Stomach (tissue), 9 donors: ENCODE data around the gene ECM2. TPM values are rescaled to one million over a fixed set of nuclear protein-coding genes. Genes with fewer than 3 reads are reported as not detected.

Experiments used
- DNase-seq, 2 donors: peaks; one replicate each; pipeline versions ENCODE4 v3.0.0 to v3.0.0-alpha.2; 2013 to 2019
- H3K27ac ChIP-seq, 5 donors: fragments of 200-600 bp in 4 of 5; sonication (generic) in 4 of 5; one replicate each; pipeline ENCODE4 v1.5.1; 2013 to 2019; ENCODE audit warnings: mild to moderate bottlenecking in 1 of 5, moderate library complexity in 1 of 5
- H3K27me3 ChIP-seq, 3 donors: fragments of 200-600 bp; sonication (generic); one replicate each; pipeline ENCODE4 v1.5.1; 2017 to 2019; ENCODE audit warnings: mixed run types in 1 of 3
- H3K36me3 ChIP-seq, 4 donors: fragments of 200-600 bp; sonication (generic); 1 replicate in 3 of 4; 2 replicates in 1 of 4; pipeline ENCODE4 v1.5.1; 2016 to 2019
- H3K4me1 ChIP-seq, 4 donors: fragments of 200-600 bp; sonication (generic); one replicate each; pipeline ENCODE4 v1.5.1; 2016 to 2019
- H3K4me3 ChIP-seq, 4 donors: fragments of 200-600 bp; sonication (generic) in 3 of 4; one replicate each; pipeline ENCODE4 v1.5.1; 2016 to 2019; ENCODE audit warnings: mild to moderate bottlenecking in 1 of 4
- H3K9me3 ChIP-seq, 4 donors: fragments of 200-600 bp; sonication (generic); one replicate each; pipeline ENCODE4 v1.5.1; 2016 to 2019
- EP300 ChIP-seq: sonication (generic); formaldehyde crosslinking; IDR thresholded peaks from one replicate; pipeline ENCODE4 v1.6.1; 2017; ENCODE audit warnings: antibody characterized with exemption
- POLR2A ChIP-seq, 4 donors: fragments of 450-650 bp; IDR thresholded peaks; one replicate each; pipeline ENCODE4 v1.6.1; 2016; ENCODE audit warnings: antibody characterized with exemption in 4 of 4, control low read depth in 2 of 4, mild to moderate bottlenecking in 1 of 4, moderate library complexity in 1 of 4
- POLR2AphosphoS5 ChIP-seq, 3 donors: sonication (generic); formaldehyde crosslinking; IDR thresholded peaks; one replicate each; pipeline ENCODE4 v1.6.1; 2016; ENCODE audit warnings: antibody characterized with exemption in 3 of 3
- WGBS, 5 donors: extraction: QIAGEN DNeasy Blood & Tissue Kit in 3 of 5; methylation state at CpG; one replicate each; pipeline versions ENCODE4 v1.1.5 to v1.1.7; 2013 to 2018; 5-methylcytosine and 5-hydroxymethylcytosine counted together
- intact Hi-C: fragments of 100-400 bp; cut with DNase I; formaldehyde crosslinking; loops from one replicate; pipeline ENCODE4 v1.15.1; 2023; ENCODE audit warnings: low total_unique reads
- polyA plus RNA-seq, 3 donors: library from polyadenylated mRNA; stranded (reverse); fragments of 200-250 nt; gene quantifications; one replicate each; pipeline ENCODE4 v1.2.3, GENCODE V29; 2013
- total RNA-seq, 5 donors: library from RNA; depleted of rRNA; stranded (reverse); fragments of >200 nt; gene quantifications; one replicate each; pipeline versions ENCODE4 v1.1.0 to v1.2.3, GENCODE V29; 2014 to 2016
- TF ChIP-seq, protein P1 (sequence below), 7 experiments: fragments of 450-650 bp in 4 of 7; fragments of 200-600 bp in 3 of 7; sonication (generic) in 3 of 7; IDR thresholded peaks; one replicate each; pipeline ENCODE4 v1.5.1; 2016 to 2019; ENCODE audit warnings: antibody characterized with exemption in 7 of 7, control low read depth in 2 of 7, mild to moderate bottlenecking in 1 of 7
- donor health status: healthy with polysubstance abuse.
- donor health status: Bipolar disorder and iron deficiency.
- donor health status: healthy.

ECM2 gene
- total and polyA plus RNA-seq, 8 donors: 0.14 to 22.6 (median 1.0) TPM; not detected in 2

DNA sequence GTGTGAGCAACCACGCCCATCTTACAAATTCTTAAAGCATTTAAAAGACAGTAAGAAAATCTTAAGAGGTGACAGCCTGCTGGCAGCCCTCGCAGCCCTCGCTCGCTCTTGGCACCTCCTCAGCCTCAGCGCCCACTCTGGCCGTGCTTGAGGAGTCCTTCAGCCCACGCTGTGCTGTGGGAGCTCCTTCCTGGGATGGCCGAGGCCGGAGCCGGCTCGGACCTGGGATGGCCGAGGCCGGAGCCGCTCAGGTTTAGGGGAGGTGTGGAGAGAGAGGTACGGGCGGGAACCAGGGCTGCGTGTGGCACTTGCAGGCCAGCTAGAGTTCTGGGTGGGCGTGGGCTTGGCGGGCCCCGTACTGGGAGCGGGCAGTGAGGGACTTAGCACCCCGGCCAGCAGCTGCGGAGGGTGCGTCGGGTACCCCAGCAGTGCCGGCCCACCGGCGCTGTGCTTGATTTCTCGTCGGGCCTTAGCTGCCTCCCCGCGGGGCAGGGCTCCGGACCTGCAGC is 9.3 kb upstream of the ECM2 start:
- 96 to 99% (median 98%) methylated on average over 20 to 33 of the region's 33 CpGs for WGBS, 5 donors
- Histone ChIP-seq H3K9me3 (no peaks in the 10 kb centered on the region), H3K4me1 (no peaks in the 10 kb centered on the region), H3K27ac (no peak overlapping the region), H3K36me3 (no peaks in the 10 kb centered on the region), H3K4me3 (no peak overlapping the region), H3K27me3 (no peaks in the 10 kb centered on the region)
- no peak for DNase-seq
- intact Hi-C loops: no loop called here
- TF ChIP-seq POLR2AphosphoS5 (IDR thresholded peaks at IDR 0.05) (no peak), POLR2A (IDR thresholded peaks at IDR 0.05) (no peak), EP300 (no peak)
- TF ChIP-seq, protein P1, sequence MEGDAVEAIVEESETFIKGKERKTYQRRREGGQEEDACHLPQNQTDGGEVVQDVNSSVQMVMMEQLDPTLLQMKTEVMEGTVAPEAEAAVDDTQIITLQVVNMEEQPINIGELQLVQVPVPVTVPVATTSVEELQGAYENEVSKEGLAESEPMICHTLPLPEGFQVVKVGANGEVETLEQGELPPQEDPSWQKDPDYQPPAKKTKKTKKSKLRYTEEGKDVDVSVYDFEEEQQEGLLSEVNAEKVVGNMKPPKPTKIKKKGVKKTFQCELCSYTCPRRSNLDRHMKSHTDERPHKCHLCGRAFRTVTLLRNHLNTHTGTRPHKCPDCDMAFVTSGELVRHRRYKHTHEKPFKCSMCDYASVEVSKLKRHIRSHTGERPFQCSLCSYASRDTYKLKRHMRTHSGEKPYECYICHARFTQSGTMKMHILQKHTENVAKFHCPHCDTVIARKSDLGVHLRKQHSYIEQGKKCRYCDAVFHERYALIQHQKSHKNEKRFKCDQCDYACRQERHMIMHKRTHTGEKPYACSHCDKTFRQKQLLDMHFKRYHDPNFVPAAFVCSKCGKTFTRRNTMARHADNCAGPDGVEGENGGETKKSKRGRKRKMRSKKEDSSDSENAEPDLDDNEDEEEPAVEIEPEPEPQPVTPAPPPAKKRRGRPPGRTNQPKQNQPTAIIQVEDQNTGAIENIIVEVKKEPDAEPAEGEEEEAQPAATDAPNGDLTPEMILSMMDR (IDR thresholded peaks at IDR 0.05): no peak

- no peaks in the 10 kb centered on the region for H3K36me3 ChIP-seq
- no peaks in the 10 kb centered on the region for H3K9me3 ChIP-seq
- no peak overlapping the region for H3K27ac ChIP-seq
- H3K4me3 ChIP-seq: no peak overlapping the region
- intact Hi-C loops: no loop called here
- 75 to 88% (median 82%) methylated on average over 7 of the region's 7 CpGs for WGBS, 5 donors
- no peak for TF ChIP-seq EP300
- TF ChIP-seq, protein P1 (IDR thresholded peaks at IDR 0.05): no peak
- TF ChIP-seq POLR2AphosphoS5 (IDR thresholded peaks at IDR 0.05): no peak
- TF ChIP-seq POLR2A (IDR thresholded peaks at IDR 0.05): no peak
- H3K27me3 ChIP-seq: no peaks in the 10 kb centered on the region
- DNase-seq: no peak
- no peaks in the 10 kb centered on the region for H3K4me1 ChIP-seq
These were observed 8.2 kb upstream of the ECM2 start for GRCh38 chr9:92543972-92544371.

DNA sequence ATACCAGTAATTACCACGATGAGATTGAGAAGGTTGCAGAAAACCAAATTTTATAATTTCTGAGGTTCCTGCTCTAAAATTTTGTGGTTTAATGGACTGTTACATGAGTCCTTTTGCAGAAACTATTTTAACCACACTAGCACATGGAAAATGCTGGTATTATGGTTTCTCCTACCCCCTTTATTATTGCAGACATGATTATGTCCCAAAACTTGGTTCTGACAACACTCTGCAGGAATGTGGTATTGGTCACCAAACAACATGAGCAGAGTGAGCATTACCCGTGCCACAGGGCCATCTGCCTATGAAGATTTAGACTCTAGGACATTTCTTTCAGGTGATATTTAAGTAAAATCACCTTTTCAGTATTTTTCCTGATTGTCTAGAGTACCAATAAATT is 2.8 kb upstream of the ECM2 start:
- intact Hi-C loops: no loop called here
- H3K9me3 ChIP-seq: no peaks in the 10 kb centered on the region
- peaks cover 0 to 29% (median 4%) of the 10 kb centered on the region in 4 donors for H3K4me1 ChIP-seq
- H3K27ac ChIP-seq: no peak overlapping the region
- DNase-seq: no peak
- no peaks in the 10 kb centered on the region for H3K27me3 ChIP-seq
- H3K36me3 ChIP-seq: no peaks in the 10 kb centered on the region
- H3K4me3 ChIP-seq: no peak overlapping the region
- TF ChIP-seq, protein P1 (IDR thresholded peaks at IDR 0.05): no peak
- TF ChIP-seq POLR2AphosphoS5 (IDR thresholded peaks at IDR 0.05) (no peak), EP300 (no peak), POLR2A (IDR thresholded peaks at IDR 0.05) (no peak)
- 83 to 90% (median 86%) methylated on average over 2 of the region's 2 CpGs for WGBS, 5 donors

DNA sequence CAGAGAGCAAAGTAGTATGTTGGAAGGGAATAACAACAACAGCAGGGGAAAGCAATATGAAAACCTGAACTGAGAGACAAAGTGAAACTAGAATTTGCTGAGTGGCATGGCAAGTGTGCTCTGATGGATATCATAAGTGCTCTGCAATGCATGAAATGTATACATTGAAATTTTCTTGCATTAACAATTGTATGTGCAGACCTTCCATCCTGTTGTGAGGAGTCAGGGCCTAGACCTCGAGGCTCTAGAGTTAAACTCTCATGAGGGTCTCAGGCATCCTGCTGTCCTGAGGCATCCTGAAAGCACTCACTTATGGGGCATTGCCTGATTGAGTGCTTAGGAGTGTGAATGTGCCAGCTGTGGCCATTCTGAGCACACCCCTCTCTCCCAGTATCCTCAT is 1.1 kb downstream of the ECM2 start:
- WGBS, 5 donors: 36 to 63% (median 53%) methylated on average over 1 of the region's 1 CpG
- H3K4me1 ChIP-seq: peaks cover 0 to 29% (median 4%) of the 10 kb centered on the region in 4 donors
- H3K9me3 ChIP-seq: peaks cover 0 to 6% (median 0%) of the 10 kb centered on the region in 4 donors
- no peaks in the 10 kb centered on the region for H3K27me3 ChIP-seq
- H3K27ac ChIP-seq: no peak overlapping the region
- no peaks in the 10 kb centered on the region for H3K36me3 ChIP-seq
- H3K4me3 ChIP-seq: peak overlapping the region in 2 of 4 donors; percentile 6 to 28
- TF ChIP-seq POLR2A (IDR thresholded peaks at IDR 0.05) (no peak), POLR2AphosphoS5 (IDR thresholded peaks at IDR 0.05) (no peak), EP300 (no peak)
- TF ChIP-seq, protein P1 (IDR thresholded peaks at IDR 0.05): no peak
- DNase-seq: no peak
- intact Hi-C loops: no loop called here
